ENCODE results near the gene PRDM5. TPM values are rescaled to one million over a fixed set of nuclear protein-coding genes. Genes with fewer than 3 reads are reported as not detected.

PRDM5 gene
- total RNA-seq, 3 donors from 2014 or later (not counting 1 experiment from before 2014, with no cell fraction given) = not detected

DNA sequence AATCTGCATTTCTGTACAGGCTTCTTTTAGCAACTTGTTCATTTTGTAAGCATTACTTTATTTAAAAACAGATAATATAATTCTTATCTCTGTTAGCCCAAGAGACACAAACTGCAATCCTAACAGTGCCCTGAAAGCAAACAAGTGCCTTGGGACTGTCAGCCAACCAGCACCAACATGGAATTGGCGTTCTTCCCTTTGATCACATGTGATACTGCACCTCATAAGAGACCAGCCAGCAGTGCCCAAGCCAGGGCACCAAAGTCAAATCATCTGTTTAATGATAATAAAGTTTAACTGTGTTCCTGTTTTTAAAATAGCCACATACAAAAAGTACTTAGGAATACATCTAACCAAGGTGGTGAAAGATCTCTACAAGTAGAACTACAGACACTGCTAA, 223.2 kb downstream of the PRDM5 start:
- H3K27me3 ChIP-seq (ENCODE audit: control insufficient read depth, insufficient read depth, low read length) = no peaks in the 10 kb centered on the region
- H3K36me3 ChIP-seq (ENCODE audit: control insufficient read depth, insufficient read depth, low read length) = no peaks in the 10 kb centered on the region
- ATAC-seq (no peak), DNase-seq (no peak)
- H3K4me3 ChIP-seq (ENCODE audit: low read length) = no peak overlapping the region
- TF ChIP-seq, protein P1, sequence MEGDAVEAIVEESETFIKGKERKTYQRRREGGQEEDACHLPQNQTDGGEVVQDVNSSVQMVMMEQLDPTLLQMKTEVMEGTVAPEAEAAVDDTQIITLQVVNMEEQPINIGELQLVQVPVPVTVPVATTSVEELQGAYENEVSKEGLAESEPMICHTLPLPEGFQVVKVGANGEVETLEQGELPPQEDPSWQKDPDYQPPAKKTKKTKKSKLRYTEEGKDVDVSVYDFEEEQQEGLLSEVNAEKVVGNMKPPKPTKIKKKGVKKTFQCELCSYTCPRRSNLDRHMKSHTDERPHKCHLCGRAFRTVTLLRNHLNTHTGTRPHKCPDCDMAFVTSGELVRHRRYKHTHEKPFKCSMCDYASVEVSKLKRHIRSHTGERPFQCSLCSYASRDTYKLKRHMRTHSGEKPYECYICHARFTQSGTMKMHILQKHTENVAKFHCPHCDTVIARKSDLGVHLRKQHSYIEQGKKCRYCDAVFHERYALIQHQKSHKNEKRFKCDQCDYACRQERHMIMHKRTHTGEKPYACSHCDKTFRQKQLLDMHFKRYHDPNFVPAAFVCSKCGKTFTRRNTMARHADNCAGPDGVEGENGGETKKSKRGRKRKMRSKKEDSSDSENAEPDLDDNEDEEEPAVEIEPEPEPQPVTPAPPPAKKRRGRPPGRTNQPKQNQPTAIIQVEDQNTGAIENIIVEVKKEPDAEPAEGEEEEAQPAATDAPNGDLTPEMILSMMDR (IDR thresholded peaks at IDR 0.05) = no peak
- 90% methylated on average over 1 of the region's 1 CpG for WGBS (ENCODE audit: insufficient coverage)
- H3K27ac Mint-ChIP-seq = no peak overlapping the region
- H3K27ac ChIP-seq (ENCODE audit: low read length) = no peak overlapping the region
- intact Hi-C loops (cut with micrococcal nuclease) = no loop called here
- H3K4me1 Mint-ChIP-seq = no peaks in the 10 kb centered on the region
- peaks cover 10 to 11% of the 10 kb centered on the region in 2 donors for H3K9me3 Mint-ChIP-seq
- no peaks in the 10 kb centered on the region for H3K4me1 ChIP-seq (ENCODE audit: control insufficient read depth, insufficient read depth, low read length)
- H3K4me3 Mint-ChIP-seq = no peak overlapping the region
- no peaks in the 10 kb centered on the region for H3K27me3 Mint-ChIP-seq (ENCODE audit: low read depth in 2 of 2)
- H3K9me3 ChIP-seq (ENCODE audit: control insufficient read depth, insufficient read depth, low read length) = no peaks in the 10 kb centered on the region
- no peaks in the 10 kb centered on the region for H3K36me3 Mint-ChIP-seq

DNA sequence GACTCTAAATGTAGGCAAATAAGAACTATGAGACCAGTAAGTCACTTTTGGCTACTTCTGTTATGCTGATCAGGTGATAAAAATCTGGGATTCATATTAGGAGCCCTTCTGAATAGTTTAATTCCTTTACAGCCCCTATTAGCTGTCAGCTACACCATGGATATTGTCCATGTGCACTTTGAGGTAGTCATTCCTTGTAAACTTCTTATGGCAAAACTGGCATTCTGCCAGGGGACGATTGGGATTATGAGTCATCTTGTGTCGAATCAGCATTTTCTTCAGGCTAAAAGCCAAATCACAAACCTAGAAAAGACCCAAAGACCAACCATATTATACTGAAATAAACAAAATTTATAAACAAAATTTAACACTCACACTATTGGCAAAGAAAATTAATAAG, 227.6 kb downstream of the PRDM5 start:
- no peak overlapping the region for H3K27ac ChIP-seq (ENCODE audit: low read length)
- Mint-ChIP-seq H3K27ac (no peak overlapping the region), H3K27me3 (ENCODE audit: low read depth in 2 of 2) (no peaks in the 10 kb centered on the region), H3K9me3 (peaks cover 4 to 6% of the 10 kb centered on the region in 2 donors), H3K4me3 (no peak overlapping the region), H3K36me3 (no peaks in the 10 kb centered on the region), H3K4me1 (no peaks in the 10 kb centered on the region)
- 65% methylated on average over 2 of the region's 2 CpGs for WGBS (ENCODE audit: insufficient coverage)
- no peak overlapping the region for H3K4me3 ChIP-seq (ENCODE audit: low read length)
- no peaks in the 10 kb centered on the region for H3K36me3 ChIP-seq (ENCODE audit: control insufficient read depth, insufficient read depth, low read length)
- H3K4me1 ChIP-seq (ENCODE audit: control insufficient read depth, insufficient read depth, low read length) = no peaks in the 10 kb centered on the region
- no peaks in the 10 kb centered on the region for H3K9me3 ChIP-seq (ENCODE audit: control insufficient read depth, insufficient read depth, low read length)
- intact Hi-C loops (cut with micrococcal nuclease) = no loop called here
- TF ChIP-seq, protein P1 (IDR thresholded peaks at IDR 0.05) = no peak
- H3K27me3 ChIP-seq (ENCODE audit: control insufficient read depth, insufficient read depth, low read length) = no peaks in the 10 kb centered on the region
- DNase-seq (no peak), ATAC-seq (no peak)

GRCh38 chr4:120693816-120694215, 228.7 kb downstream of the PRDM5 start:
- H3K9me3 Mint-ChIP-seq = peaks cover 6% of the 10 kb centered on the region in 2 donors

DNA sequence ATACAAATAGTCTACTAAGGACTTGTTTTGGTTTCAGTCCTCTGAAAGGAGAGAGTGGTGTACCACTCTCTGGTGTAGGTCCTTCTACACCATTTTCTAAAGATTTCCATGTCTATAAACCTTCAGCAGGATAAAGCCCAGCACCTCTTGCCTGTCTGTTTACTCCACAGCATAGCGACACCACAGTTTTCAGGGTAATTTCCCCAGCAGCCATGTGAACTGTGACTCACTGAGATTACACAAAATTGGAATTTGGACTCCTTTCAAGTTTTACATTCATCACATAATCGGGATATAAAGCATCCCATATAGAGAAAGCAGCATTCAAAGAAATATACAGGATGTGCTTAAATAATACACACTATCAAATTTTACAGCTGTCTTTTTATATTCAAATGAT, 229.6 kb downstream of the PRDM5 start:
- Mint-ChIP-seq H3K27me3 (ENCODE audit: low read depth in 2 of 2) (no peaks in the 10 kb centered on the region), H3K36me3 (no peaks in the 10 kb centered on the region), H3K4me1 (no peaks in the 10 kb centered on the region), H3K27ac (no peak overlapping the region), H3K9me3 (peaks cover 0 to 7% of the 10 kb centered on the region in 2 donors), H3K4me3 (no peak overlapping the region)
- TF ChIP-seq, protein P1 (IDR thresholded peaks at IDR 0.05) = no peak
- Histone ChIP-seq H3K36me3 (ENCODE audit: control insufficient read depth, insufficient read depth, low read length) (no peaks in the 10 kb centered on the region), H3K27me3 (ENCODE audit: control insufficient read depth, insufficient read depth, low read length) (no peaks in the 10 kb centered on the region), H3K4me3 (ENCODE audit: low read length) (no peak overlapping the region), H3K9me3 (ENCODE audit: control insufficient read depth, insufficient read depth, low read length) (no peaks in the 10 kb centered on the region), H3K27ac (ENCODE audit: low read length) (no peak overlapping the region), H3K4me1 (ENCODE audit: control insufficient read depth, insufficient read depth, low read length) (no peaks in the 10 kb centered on the region)
- DNase-seq = no peak
- no peak for ATAC-seq
- intact Hi-C loops (cut with micrococcal nuclease) = no loop called here
- 79% methylated on average over 1 of the region's 2 CpGs for WGBS (ENCODE audit: insufficient coverage)

More at GRCh38 chr4:120693816-120694215, 228.7 kb downstream of the PRDM5 start:
- Mint-ChIP-seq H3K27ac (no peak overlapping the region), H3K27me3 (ENCODE audit: low read depth in 2 of 2) (no peaks in the 10 kb centered on the region), H3K4me1 (no peaks in the 10 kb centered on the region), H3K36me3 (no peaks in the 10 kb centered on the region), H3K4me3 (no peak overlapping the region)
- Histone ChIP-seq H3K27me3 (ENCODE audit: control insufficient read depth, insufficient read depth, low read length) (no peaks in the 10 kb centered on the region), H3K9me3 (ENCODE audit: control insufficient read depth, insufficient read depth, low read length) (no peaks in the 10 kb centered on the region), H3K4me3 (ENCODE audit: low read length) (no peak overlapping the region), H3K4me1 (ENCODE audit: control insufficient read depth, insufficient read depth, low read length) (no peaks in the 10 kb centered on the region), H3K36me3 (ENCODE audit: control insufficient read depth, insufficient read depth, low read length) (no peaks in the 10 kb centered on the region), H3K27ac (ENCODE audit: low read length) (no peak overlapping the region)
- TF ChIP-seq, protein P1 (IDR thresholded peaks at IDR 0.05) = no peak
- no peak for DNase-seq
- ATAC-seq = no peak
- intact Hi-C loops (cut with micrococcal nuclease) = no loop called here

Data from natural killer cell (primary cell).